Glutamatergic neuron (in vitro differentiated cells): ENCODE data around the gene CRHR2. TPM values are rescaled to one million over a fixed set of nuclear protein-coding genes. Genes with fewer than 3 reads are reported as not detected.

ENCODE experiments used
- DNase-seq: peaks from one replicate; pipeline ENCODE4 v3.0.0; 2022
- H3K27ac Mint-ChIP-seq: one replicate; pipeline ENCODE4 v1.8.0; 2020; ENCODE audit warnings: mild to moderate bottlenecking, mixed read lengths, inconsistent platforms; ENCODE audit not compliant: unreplicated experiment
- H3K27me3 Mint-ChIP-seq: one replicate; pipeline ENCODE4 v1.8.0; 2020; ENCODE audit warnings: mild to moderate bottlenecking, moderate library complexity, mixed read lengths, inconsistent platforms; ENCODE audit not compliant: unreplicated experiment
- H3K36me3 Mint-ChIP-seq: one replicate; pipeline ENCODE4 v1.8.0; 2020; ENCODE audit warnings: mild to moderate bottlenecking, mixed read lengths, inconsistent platforms; ENCODE audit not compliant: unreplicated experiment
- H3K4me1 Mint-ChIP-seq: one replicate; pipeline ENCODE4 v1.8.0; 2020; ENCODE audit warnings: mild to moderate bottlenecking, low read depth, mixed read lengths, inconsistent platforms; ENCODE audit not compliant: unreplicated experiment
- H3K4me3 Mint-ChIP-seq: one replicate; pipeline ENCODE4 v1.8.0; 2020; ENCODE audit warnings: mild to moderate bottlenecking, mixed read lengths, inconsistent platforms; ENCODE audit not compliant: unreplicated experiment
- H3K9me3 Mint-ChIP-seq: one replicate; pipeline ENCODE4 v1.8.0; 2020; ENCODE audit warnings: mild to moderate bottlenecking, moderate library complexity, mixed read lengths, inconsistent platforms; ENCODE audit not compliant: unreplicated experiment
- CTCF ChIP-seq: fragments of 200-600 bp; sonication (generic); IDR thresholded peaks from one replicate; pipeline ENCODE4 v1.5.0; 2021; ENCODE audit not compliant: partially characterized antibody, unreplicated experiment
- total RNA-seq: library from RNA; stranded (reverse); fragmentation: NEBNext Ultra II Directional; extraction: Animal tissue kit (Norgen Biotek cat#: 25700); gene quantifications from one replicate; pipeline ENCODE4 v1.2.1, GENCODE V29; 2021; ENCODE audit not compliant: unreplicated experiment

The CRHR2 gene
- total RNA-seq, 1 donor from 2014 or later, result 2.4 TPM

DNA sequence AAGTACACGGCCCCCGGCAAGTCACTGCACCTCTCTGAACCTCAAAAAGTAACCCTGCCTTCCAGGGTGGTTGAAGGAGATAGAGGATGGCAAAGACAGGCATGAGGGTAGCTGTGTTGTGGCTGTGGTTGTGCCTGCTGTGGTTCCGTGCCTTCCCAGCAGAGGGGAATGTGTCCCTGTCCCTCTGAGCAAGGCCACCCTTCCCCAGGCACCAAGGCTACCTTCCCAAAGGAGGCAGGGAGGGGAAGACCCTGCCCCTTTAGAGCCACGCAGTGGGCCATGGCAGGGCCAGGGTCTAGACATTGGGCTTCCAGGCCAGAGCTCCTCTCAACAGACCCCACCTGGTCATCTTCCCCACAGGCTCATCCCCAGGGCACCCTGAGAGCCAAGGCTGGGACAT lies 18.8 kb downstream of the CRHR2 start:
- no peak for DNase-seq
- Mint-ChIP-seq H3K4me1 (peaks cover 2% of the 10 kb centered on the region), H3K27me3 (peaks cover 8% of the 10 kb centered on the region), H3K36me3 (no peaks in the 10 kb centered on the region), H3K27ac (no peak overlapping the region), H3K4me3 (no peak overlapping the region), H3K9me3 (peaks cover 2% of the 10 kb centered on the region)
- TF ChIP-seq CTCF, result no peak

DNA sequence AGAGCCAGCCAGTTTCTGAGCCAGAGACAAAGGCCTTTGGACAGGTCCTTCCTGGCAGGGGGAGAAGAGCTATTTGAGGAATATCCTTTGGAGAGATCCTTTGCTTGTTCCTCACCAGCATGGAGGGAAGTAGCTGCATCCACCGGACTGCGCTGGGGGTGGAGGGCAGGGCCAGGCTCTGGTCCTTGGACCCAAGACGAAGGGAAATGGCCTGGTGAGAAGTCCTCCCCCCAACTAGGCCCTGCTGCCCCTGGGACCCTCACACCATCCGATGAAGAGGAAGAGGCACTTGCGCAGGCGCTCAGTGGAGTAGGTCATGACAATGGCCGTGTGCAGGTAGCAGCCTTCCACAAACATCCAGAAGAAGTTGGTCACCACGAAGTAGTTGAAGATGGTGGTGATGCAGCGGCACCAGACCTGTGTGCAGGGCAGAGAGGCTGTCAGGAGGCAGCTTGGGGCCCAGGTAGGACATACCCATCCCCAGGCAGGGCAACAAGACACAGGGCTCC lies 19.8 kb downstream of the CRHR2 start:
- no peak for DNase-seq
- Mint-ChIP-seq H3K4me3 (no peak overlapping the region), H3K9me3 (peaks cover 4% of the 10 kb centered on the region), H3K4me1 (peaks cover 3% of the 10 kb centered on the region), H3K36me3 (peaks cover 3% of the 10 kb centered on the region), H3K27ac (no peak overlapping the region), H3K27me3 (peaks cover 9% of the 10 kb centered on the region)
- TF ChIP-seq CTCF, result no peak

- H3K36me3 Mint-ChIP-seq, result peaks cover 5% of the 10 kb centered on the region
- H3K9me3 Mint-ChIP-seq, result peaks cover 4% of the 10 kb centered on the region
- TF ChIP-seq CTCF, result no peak
- H3K27me3 Mint-ChIP-seq, result peaks cover 11% of the 10 kb centered on the region
- peaks cover 4% of the 10 kb centered on the region for H3K4me1 Mint-ChIP-seq
- DNase-seq, result no peak
- H3K27ac Mint-ChIP-seq, result no peak overlapping the region
- no peak overlapping the region for H3K4me3 Mint-ChIP-seq
Observed at GRCh38 chr7:30661926-30662325, 20.3 kb downstream of the CRHR2 start.

DNA sequence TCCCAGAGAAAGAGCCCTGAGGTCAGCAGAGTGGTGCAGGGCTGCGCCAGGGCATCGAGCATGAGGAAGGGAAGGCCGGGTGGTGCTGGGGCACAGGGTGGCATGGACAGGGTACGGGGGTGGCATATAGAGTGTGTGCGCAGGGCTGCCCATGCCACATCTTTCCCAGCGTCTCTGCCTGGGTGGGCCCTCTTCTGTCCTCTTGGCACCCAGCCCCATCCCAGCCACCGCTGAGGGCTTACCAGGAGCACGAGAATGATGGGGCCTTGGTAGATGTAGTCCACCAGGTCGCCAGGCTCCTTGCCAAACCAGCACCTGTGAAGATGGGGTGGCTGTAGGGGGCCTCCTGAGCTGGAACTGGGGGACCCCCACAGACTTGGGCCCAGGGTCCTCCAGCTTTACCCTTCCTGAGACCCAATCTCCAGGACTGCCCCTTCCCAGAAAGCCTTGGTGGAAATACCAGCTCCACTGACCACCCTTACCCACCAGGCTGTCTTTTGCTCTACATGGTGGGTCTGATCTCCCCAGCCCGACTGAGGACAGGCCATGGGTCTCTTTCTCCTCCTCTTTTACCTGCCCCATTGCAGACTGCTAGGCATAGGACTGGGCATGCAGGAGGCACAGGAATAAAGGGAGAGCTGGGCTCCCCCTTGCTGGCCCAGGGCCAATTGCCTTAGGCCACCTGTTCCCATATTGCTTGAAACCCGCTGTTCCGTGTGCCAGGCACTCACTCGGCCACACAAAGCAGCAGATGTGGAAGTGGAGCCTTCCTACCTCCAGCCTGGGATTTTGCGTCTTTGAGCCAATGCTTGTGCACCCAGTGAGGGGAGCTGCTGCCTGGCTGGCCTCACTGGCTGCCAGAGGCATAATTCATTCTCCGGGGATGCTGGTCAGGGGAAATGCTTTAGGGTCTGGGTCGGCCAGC lies 21.7 kb downstream of the CRHR2 start:
- Mint-ChIP-seq H3K9me3 (peaks cover 4% of the 10 kb centered on the region), H3K27ac (no peak overlapping the region), H3K36me3 (peaks cover 5% of the 10 kb centered on the region), H3K4me1 (peaks cover 8% of the 10 kb centered on the region), H3K27me3 (peaks cover 11% of the 10 kb centered on the region), H3K4me3 (no peak overlapping the region)
- no peak for DNase-seq
- no peak for TF ChIP-seq CTCF

- no peak for TF ChIP-seq CTCF
- Mint-ChIP-seq H3K27me3 (peaks cover 7% of the 10 kb centered on the region), H3K9me3 (peaks cover 4% of the 10 kb centered on the region), H3K4me3 (no peak overlapping the region), H3K36me3 (peaks cover 5% of the 10 kb centered on the region), H3K27ac (no peak overlapping the region), H3K4me1 (peaks cover 8% of the 10 kb centered on the region)
- DNase-seq, result no peak
Observed at GRCh38 chr7:30659312-30659711, 22.9 kb downstream of the CRHR2 start.
